HL-60 (cell line): ENCODE results near the gene MBNL1.

ENCODE experiments used
- DNase-seq, 2 experiments: peaks; one replicate each; pipeline ENCODE4 v3.0.0-alpha.2; 2010 to 2020; ENCODE audit warnings: low read depth in 1 of 2, low spot score in 1 of 2
- H3K27ac ChIP-seq: fragments of 250-450 bp; sonication (Bioruptor Pico); replicated peaks from 2 replicates; pipeline ENCODE4 v1.5.1; 2020; ENCODE audit warnings: mild to moderate bottlenecking, moderate library complexity
- H3K27me3 ChIP-seq: fragments of 250-450 bp; sonication (Bioruptor Pico); 2 replicates; pipeline ENCODE4 v1.5.1; 2021; ENCODE audit warnings: mild to moderate bottlenecking, moderate library complexity; ENCODE audit not compliant: insufficient read depth, poor library complexity, severe bottlenecking
- H3K4me3 ChIP-seq: replicated peaks from 2 replicates; pipeline ENCODE4 v1.5.1; 2011; ENCODE audit warnings: mild to moderate bottlenecking, control low read depth, low read length; ENCODE audit not compliant: insufficient read depth
- GABPA ChIP-seq: IDR thresholded peaks from 2 replicates; pipeline ENCODE4 v1.6.1; 2012; ENCODE audit warnings: low read depth
- POLR2AphosphoS5 ChIP-seq: IDR thresholded peaks from 2 replicates; pipeline ENCODE4 v1.6.1; 2012; ENCODE audit warnings: low read depth
- SPI1 ChIP-seq: IDR thresholded peaks from 2 replicates; pipeline ENCODE4 v1.6.1; 2012; ENCODE audit warnings: low read depth, mild to moderate bottlenecking, borderline replicate concordance
- TF ChIP-seq, protein P1 (sequence below): IDR thresholded peaks from 2 replicates; pipeline ENCODE4 v1.6.1; 2012; ENCODE audit warnings: low read depth; ENCODE audit not compliant: insufficient replicate concordance
- TF ChIP-seq, protein P2 (sequence below): IDR thresholded peaks from one replicate; pipeline ENCODE4 v1.5.1; 2011; ENCODE audit warnings: low read length, control low read depth, inconsistent platforms; ENCODE audit not compliant: insufficient read depth

MBNL1 gene

DNA sequence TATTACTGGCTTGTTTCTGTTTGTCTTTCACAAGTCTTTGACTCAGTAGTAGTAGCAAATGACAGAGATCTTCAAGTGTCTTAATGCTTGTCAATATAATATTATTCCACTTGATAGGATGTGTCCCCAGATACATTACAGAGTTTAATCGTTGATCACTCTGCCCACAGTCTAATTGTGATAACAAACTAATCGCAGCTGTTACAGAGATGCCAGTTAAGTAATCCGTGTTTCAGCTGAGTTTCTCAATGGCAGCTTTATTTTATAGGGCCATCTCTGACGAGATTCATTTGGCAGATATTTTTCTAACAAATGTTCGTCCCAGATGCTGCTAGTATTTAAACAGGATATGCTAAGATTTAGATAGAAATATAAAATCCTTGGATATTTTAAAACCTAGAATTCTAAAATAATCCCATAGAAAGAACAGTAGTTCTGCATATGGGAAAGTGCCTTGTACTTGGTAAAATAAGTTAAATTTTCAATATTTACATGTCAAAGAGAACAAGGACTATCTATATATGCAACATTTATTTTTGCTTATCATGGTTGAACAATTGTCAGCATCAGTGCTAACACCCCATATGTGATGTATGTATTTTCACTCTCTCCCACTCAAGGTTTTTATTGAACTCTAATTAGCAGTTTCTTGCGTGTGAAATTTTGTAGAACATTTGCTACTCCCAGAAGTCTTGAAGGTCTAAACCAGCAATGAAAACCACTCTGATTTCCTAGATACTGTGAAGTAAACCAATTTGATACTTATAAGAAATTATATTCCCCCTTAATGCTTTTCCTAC is 185.5 kb downstream of the MBNL1 start:
- no peak overlapping the region for H3K27ac ChIP-seq
- DNase-seq: no peak
- no peaks in the 10 kb centered on the region for H3K27me3 ChIP-seq
- H3K4me3 ChIP-seq: no peak overlapping the region
- TF ChIP-seq, protein P1, sequence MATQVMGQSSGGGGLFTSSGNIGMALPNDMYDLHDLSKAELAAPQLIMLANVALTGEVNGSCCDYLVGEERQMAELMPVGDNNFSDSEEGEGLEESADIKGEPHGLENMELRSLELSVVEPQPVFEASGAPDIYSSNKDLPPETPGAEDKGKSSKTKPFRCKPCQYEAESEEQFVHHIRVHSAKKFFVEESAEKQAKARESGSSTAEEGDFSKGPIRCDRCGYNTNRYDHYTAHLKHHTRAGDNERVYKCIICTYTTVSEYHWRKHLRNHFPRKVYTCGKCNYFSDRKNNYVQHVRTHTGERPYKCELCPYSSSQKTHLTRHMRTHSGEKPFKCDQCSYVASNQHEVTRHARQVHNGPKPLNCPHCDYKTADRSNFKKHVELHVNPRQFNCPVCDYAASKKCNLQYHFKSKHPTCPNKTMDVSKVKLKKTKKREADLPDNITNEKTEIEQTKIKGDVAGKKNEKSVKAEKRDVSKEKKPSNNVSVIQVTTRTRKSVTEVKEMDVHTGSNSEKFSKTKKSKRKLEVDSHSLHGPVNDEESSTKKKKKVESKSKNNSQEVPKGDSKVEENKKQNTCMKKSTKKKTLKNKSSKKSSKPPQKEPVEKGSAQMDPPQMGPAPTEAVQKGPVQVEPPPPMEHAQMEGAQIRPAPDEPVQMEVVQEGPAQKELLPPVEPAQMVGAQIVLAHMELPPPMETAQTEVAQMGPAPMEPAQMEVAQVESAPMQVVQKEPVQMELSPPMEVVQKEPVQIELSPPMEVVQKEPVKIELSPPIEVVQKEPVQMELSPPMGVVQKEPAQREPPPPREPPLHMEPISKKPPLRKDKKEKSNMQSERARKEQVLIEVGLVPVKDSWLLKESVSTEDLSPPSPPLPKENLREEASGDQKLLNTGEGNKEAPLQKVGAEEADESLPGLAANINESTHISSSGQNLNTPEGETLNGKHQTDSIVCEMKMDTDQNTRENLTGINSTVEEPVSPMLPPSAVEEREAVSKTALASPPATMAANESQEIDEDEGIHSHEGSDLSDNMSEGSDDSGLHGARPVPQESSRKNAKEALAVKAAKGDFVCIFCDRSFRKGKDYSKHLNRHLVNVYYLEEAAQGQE: no peak
- TF ChIP-seq SPI1: no peak
- TF ChIP-seq, protein P2, sequence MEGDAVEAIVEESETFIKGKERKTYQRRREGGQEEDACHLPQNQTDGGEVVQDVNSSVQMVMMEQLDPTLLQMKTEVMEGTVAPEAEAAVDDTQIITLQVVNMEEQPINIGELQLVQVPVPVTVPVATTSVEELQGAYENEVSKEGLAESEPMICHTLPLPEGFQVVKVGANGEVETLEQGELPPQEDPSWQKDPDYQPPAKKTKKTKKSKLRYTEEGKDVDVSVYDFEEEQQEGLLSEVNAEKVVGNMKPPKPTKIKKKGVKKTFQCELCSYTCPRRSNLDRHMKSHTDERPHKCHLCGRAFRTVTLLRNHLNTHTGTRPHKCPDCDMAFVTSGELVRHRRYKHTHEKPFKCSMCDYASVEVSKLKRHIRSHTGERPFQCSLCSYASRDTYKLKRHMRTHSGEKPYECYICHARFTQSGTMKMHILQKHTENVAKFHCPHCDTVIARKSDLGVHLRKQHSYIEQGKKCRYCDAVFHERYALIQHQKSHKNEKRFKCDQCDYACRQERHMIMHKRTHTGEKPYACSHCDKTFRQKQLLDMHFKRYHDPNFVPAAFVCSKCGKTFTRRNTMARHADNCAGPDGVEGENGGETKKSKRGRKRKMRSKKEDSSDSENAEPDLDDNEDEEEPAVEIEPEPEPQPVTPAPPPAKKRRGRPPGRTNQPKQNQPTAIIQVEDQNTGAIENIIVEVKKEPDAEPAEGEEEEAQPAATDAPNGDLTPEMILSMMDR: no peak

GRCh38 chr3:152455989-152456388 is 187.3 kb downstream of the MBNL1 start:
- Histone ChIP-seq H3K4me3 (no peak overlapping the region), H3K27me3 (no peaks in the 10 kb centered on the region), H3K27ac (no peak overlapping the region)
- no peak for DNase-seq
- TF ChIP-seq, protein P1: no peak
- TF ChIP-seq GABPA: no peak
- TF ChIP-seq, protein P2: no peak
- no peak for TF ChIP-seq SPI1
- no peak for TF ChIP-seq POLR2AphosphoS5

- H3K27ac ChIP-seq: no peak overlapping the region
- H3K4me3 ChIP-seq: no peak overlapping the region
- TF ChIP-seq, protein P1: no peak
- TF ChIP-seq GABPA: no peak
- no peak for TF ChIP-seq POLR2AphosphoS5
- no peak for TF ChIP-seq SPI1
- TF ChIP-seq, protein P2: no peak
- no peaks in the 10 kb centered on the region for H3K27me3 ChIP-seq
- no peak for DNase-seq
Measured at GRCh38 chr3:152457500-152458375, 189.0 kb downstream of the MBNL1 start.
